ENCODE results near the gene PRKACB. TPM values are rescaled to one million over a fixed set of nuclear protein-coding genes. Genes with fewer than 3 reads are reported as not detected.

Gene PRKACB
- total RNA-seq, 1 experiment from 2014 or later: 135 TPM

DNA sequence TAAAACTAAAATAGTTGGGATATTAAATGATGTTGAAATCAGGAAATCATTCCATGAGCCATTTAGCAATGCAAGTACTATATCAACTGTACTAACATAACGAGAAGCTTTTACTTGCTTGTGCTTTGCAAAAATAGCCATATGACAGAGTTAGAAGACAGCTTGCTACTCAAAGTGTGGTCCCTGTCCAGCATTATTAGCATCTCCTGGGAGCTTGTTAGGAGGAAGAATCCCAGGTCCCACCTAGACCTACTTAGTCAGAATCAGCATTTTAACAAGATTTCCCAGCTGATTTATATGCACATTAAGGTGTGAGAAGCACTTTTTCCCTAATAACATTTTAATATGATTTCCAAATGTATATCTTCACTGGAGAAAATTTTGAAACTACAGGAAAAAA lies 4.7 kb downstream of the PRKACB start:
- H3K4me3 ChIP-seq (replicated peaks in 1 of 2; ENCODE audit: low read depth in 1 of 2, low read length in 2 of 2): no peak overlapping the region
- no peak overlapping the region for H3K4me2 ChIP-seq (ENCODE audit: low read length)
- intact Hi-C loops (cut with micrococcal nuclease): no loop called here
- no peaks in the 10 kb centered on the region for H3K27me3 ChIP-seq (ENCODE audit: insufficient read depth, low read length)
- H3K9me2 ChIP-seq (ENCODE audit: insufficient read depth): no peaks in the 10 kb centered on the region
- ChIA-PET CTCF (no interaction called here), POLR2A (no interaction called here), RAD21 (ENCODE audit: low non-redundant PET in 1 of 2, low total read pairs in 2 of 2, uncharacterized antibody in 2 of 2, unreplicated experiment in 2 of 2) (no interaction called here)
- peaks cover 59 to 66% of the 10 kb centered on the region in 2 experiments for H3K4me1 ChIP-seq (ENCODE audit: control insufficient read depth in 1 of 2, insufficient read depth in 2 of 2, low read length in 2 of 2)
- H2AFZ ChIP-seq (ENCODE audit: low read depth, low read length, poor library complexity, severe bottlenecking): no peak overlapping the region
- H3K9ac ChIP-seq (ENCODE audit: low read length): 0 out of 2 replicates have a peak overlapping the region, but pooled peaks have one; percentile 12
- peak overlapping the region; percentile 89 for H3K27ac ChIP-seq (ENCODE audit: low read depth, low read length)
- BruUV-seq (replicated peaks): no TSS peak
- DNase-seq (ENCODE audit: low read depth, low spot score) (no peak), ATAC-seq (no peak)
- H3K79me2 ChIP-seq (ENCODE audit: insufficient read depth, low read length): peaks cover 57% of the 10 kb centered on the region
- H4K20me1 ChIP-seq (ENCODE audit: insufficient read depth): no peaks in the 10 kb centered on the region
- TF ChIP-seq, protein P1, sequence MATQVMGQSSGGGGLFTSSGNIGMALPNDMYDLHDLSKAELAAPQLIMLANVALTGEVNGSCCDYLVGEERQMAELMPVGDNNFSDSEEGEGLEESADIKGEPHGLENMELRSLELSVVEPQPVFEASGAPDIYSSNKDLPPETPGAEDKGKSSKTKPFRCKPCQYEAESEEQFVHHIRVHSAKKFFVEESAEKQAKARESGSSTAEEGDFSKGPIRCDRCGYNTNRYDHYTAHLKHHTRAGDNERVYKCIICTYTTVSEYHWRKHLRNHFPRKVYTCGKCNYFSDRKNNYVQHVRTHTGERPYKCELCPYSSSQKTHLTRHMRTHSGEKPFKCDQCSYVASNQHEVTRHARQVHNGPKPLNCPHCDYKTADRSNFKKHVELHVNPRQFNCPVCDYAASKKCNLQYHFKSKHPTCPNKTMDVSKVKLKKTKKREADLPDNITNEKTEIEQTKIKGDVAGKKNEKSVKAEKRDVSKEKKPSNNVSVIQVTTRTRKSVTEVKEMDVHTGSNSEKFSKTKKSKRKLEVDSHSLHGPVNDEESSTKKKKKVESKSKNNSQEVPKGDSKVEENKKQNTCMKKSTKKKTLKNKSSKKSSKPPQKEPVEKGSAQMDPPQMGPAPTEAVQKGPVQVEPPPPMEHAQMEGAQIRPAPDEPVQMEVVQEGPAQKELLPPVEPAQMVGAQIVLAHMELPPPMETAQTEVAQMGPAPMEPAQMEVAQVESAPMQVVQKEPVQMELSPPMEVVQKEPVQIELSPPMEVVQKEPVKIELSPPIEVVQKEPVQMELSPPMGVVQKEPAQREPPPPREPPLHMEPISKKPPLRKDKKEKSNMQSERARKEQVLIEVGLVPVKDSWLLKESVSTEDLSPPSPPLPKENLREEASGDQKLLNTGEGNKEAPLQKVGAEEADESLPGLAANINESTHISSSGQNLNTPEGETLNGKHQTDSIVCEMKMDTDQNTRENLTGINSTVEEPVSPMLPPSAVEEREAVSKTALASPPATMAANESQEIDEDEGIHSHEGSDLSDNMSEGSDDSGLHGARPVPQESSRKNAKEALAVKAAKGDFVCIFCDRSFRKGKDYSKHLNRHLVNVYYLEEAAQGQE (IDR thresholded peaks at IDR 0.05; ENCODE audit: low read depth): peak; percentile 23; the same call in 1 of the 2 replicates
- no peak for TF ChIP-seq ZNF274 (IDR thresholded peaks at IDR 0.05; ENCODE audit: low read depth, low read length)
- H3K36me3 ChIP-seq (ENCODE audit: control insufficient read depth in 1 of 2, insufficient read depth in 2 of 2, low read length in 2 of 2): 0 out of 4 replicates have a peak, but pooled peaks cover 0 to 12% of the 10 kb centered on the region in 2 experiments
- H3K9me3 ChIP-seq (ENCODE audit: control insufficient read depth in 1 of 2, insufficient read depth in 1 of 2, low read depth in 1 of 2, low read length in 2 of 2): no peaks in the 10 kb centered on the region

DNA sequence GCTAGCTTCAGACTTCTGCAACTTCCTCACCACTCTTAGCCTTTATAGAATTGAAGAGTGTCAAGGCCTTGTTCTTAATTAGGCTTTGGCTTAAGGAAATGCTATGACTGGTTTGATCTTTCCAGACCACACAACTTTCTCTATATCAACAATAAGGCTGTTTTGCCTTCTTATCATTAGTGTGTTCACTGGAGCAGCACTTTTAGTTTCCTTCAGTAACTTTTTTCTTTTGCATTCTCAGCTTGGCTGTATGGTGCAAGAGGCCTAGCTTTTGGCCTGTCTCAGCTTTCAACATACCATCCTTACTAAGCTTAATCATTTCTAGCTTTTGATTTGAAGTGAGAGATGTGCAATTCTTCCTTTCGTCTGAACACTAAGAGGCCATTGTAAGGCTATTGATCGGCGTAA lies 8.6 kb downstream of the PRKACB start:
- intact Hi-C loops (cut with micrococcal nuclease): no loop called here
- Histone ChIP-seq H3K4me3 (replicated peaks in 1 of 2; ENCODE audit: low read depth in 1 of 2, low read length in 2 of 2) (no peak overlapping the region), H3K36me3 (ENCODE audit: control insufficient read depth in 1 of 2, insufficient read depth in 2 of 2, low read length in 2 of 2) (peaks cover 0 to 12% of the 10 kb centered on the region in 2 experiments; a peak in 1 of 4 replicates), H3K9ac (ENCODE audit: low read length) (no peak overlapping the region), H3K27ac (ENCODE audit: low read depth, low read length) (peak overlapping the region; percentile 99), H3K9me2 (ENCODE audit: insufficient read depth) (no peaks in the 10 kb centered on the region), H4K20me1 (ENCODE audit: insufficient read depth) (no peaks in the 10 kb centered on the region), H3K79me2 (ENCODE audit: insufficient read depth, low read length) (peaks cover 48% of the 10 kb centered on the region), H2AFZ (ENCODE audit: low read depth, low read length, poor library complexity, severe bottlenecking) (no peak overlapping the region), H3K9me3 (ENCODE audit: control insufficient read depth in 1 of 2, insufficient read depth in 1 of 2, low read depth in 1 of 2, low read length in 2 of 2) (no peaks in the 10 kb centered on the region), H3K4me2 (ENCODE audit: low read length) (no peak overlapping the region), H3K27me3 (ENCODE audit: insufficient read depth, low read length) (no peaks in the 10 kb centered on the region), H3K4me1 (ENCODE audit: control insufficient read depth in 1 of 2, insufficient read depth in 2 of 2, low read length in 2 of 2) (peaks cover 56 to 66% of the 10 kb centered on the region in 2 experiments)
- CTCF ChIA-PET: interaction anchor here (1.1 kb wide), 1 partner anchor 452 kb away, joined by 3 read pairs; no protein-coding TSS in a partner anchor
- POLR2A ChIA-PET: interaction anchor here (0.9 to 1.7 kb wide), 3 partner anchors 9 to 420 kb away, joined by 3 to 6 read pairs (median 3); partner anchors contain the start of gene PRKACB
- BruUV-seq (replicated peaks): no TSS peak
- RAD21 ChIA-PET (ENCODE audit: low non-redundant PET in 1 of 2, low total read pairs in 2 of 2, uncharacterized antibody in 2 of 2, unreplicated experiment in 2 of 2): no interaction called here
- no peak for ATAC-seq
- TF ChIP-seq TCF7L2 (IDR thresholded peaks at IDR 0.05; ENCODE audit: borderline replicate concordance, extremely low read depth, insufficient read depth, insufficient read length) (peak; percentile 28), CEBPB (IDR thresholded peaks at IDR 0.05; ENCODE audit: low read depth) (no peak)
- DNase-seq (ENCODE audit: low read depth, low spot score): no peak

Data from HCT116 (cell line).